SU-DHL-6 (cell line): ENCODE results near the gene MMP23B.

Experiments
- CTCF ChIP-seq: fragments of 200-600 bp; sonication (generic); IDR thresholded peaks from one replicate; pipeline ENCODE4 v1.5.1; 2017; ENCODE audit warnings: antibody characterized with exemption, mild to moderate bottlenecking, low read length, moderate library complexity; ENCODE audit not compliant: insufficient read depth, poor library complexity, severe bottlenecking
- EZH2phosphoT487 ChIP-seq: fragments of 200-600 bp; sonication (generic), shearing (Covaris generic); conservative IDR thresholded peaks from 2 replicates; pipeline ENCODE4 v1.6.1; 2018; ENCODE audit warnings: mild to moderate bottlenecking, antibody characterized with exemption, low read length, moderate library complexity, mixed read lengths

DNA sequence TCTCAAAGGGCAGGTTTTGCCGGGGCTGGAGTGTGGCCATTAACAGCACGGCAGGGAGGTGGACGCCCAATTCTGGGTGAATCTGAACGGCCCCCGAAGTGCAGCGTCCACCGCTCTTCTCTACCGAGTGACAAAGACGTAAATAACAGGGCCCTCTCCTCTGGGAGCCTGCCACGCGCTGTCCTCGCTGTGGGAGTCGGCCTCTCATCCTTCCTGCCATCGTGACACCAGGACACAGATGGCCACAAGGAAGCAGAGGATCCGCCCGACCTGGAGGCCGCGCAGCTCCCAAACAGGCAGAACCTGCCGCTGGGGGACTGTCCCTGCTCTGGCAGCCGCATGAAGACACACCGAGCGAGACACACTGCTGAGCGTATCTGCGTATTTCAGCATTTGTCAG is 38.9 kb downstream of the MMP23B start:
- TF ChIP-seq CTCF (no peak), EZH2phosphoT487 (no peak)
